ENCODE data around the gene PMPCA.
"Not testable (repeated sequence)": the region's sequence is repeated elsewhere in the genome, so short reads cannot be mapped to it uniquely, and the experiment has no call there.

The PMPCA gene

GRCh38 chr9:136405481-136405880 lies 5.0 kb upstream of the PMPCA start:
- TF ChIP-seq, protein P1, sequence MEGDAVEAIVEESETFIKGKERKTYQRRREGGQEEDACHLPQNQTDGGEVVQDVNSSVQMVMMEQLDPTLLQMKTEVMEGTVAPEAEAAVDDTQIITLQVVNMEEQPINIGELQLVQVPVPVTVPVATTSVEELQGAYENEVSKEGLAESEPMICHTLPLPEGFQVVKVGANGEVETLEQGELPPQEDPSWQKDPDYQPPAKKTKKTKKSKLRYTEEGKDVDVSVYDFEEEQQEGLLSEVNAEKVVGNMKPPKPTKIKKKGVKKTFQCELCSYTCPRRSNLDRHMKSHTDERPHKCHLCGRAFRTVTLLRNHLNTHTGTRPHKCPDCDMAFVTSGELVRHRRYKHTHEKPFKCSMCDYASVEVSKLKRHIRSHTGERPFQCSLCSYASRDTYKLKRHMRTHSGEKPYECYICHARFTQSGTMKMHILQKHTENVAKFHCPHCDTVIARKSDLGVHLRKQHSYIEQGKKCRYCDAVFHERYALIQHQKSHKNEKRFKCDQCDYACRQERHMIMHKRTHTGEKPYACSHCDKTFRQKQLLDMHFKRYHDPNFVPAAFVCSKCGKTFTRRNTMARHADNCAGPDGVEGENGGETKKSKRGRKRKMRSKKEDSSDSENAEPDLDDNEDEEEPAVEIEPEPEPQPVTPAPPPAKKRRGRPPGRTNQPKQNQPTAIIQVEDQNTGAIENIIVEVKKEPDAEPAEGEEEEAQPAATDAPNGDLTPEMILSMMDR (conservative IDR thresholded peaks at IDR 0.05; ENCODE audit: low read length): no peak
- no peak overlapping the region for H3K4me3 ChIP-seq (ENCODE audit: low read length)
- no peak for DNase-seq (ENCODE audit: low read depth)

DNA sequence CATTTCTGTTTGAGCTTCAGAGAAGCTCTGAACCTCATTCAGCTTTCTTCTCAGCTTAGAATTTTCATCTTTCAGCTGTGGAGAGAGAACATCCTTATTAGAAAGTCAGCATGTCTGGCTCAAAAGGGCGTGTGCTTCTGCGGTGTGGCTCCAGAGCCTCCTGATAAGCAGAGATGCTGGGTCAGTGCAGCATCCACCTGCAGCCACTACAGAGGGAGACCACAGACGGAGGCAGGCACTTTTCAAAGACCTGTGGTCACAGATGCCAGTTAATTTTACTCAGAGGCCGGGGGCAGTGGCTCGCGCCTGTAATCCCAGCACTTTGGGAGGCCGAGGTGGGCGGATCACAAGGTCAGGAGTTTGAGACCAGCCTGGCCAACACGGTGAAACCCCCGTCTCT lies 4.6 kb upstream of the PMPCA start:
- DNase-seq (ENCODE audit: low read depth); H3K4me3 ChIP-seq (ENCODE audit: low read length): not testable (repeated sequence)

GRCh38 chr9:136407061-136407460 lies 3.4 kb upstream of the PMPCA start:
- not testable (repeated sequence) for DNase-seq (ENCODE audit: low read depth); H3K4me3 ChIP-seq (ENCODE audit: low read length)

DNA sequence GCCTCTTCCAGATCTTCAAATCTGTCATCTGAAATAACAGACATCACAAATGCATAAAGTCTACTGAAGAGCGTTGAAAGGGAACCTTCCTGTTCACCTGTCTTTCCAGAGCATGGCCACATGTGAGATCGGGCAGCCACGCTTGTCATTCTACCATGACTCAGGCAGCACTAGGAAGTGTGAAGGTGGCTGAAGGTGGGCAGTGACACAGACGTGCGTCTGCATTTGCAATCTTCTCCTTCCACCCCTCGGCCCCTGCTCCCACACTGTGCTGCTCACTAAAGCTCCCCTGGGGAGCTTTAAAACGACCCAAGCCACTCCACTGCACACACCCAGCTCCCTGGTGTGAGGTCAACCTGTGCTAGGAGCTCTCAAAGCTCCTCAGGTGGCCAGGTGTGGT lies 2.5 kb upstream of the PMPCA start:
- H3K4me3 ChIP-seq (ENCODE audit: low read length): no peak overlapping the region
- no peak for DNase-seq (ENCODE audit: low read depth)
- TF ChIP-seq, protein P1 (conservative IDR thresholded peaks at IDR 0.05; ENCODE audit: low read length): no peak

GRCh38 chr9:136409557-136410455 lies 652 bp upstream of the PMPCA start:
- H3K4me3 ChIP-seq (ENCODE audit: low read length): peak overlapping the region; percentile 94
- TF ChIP-seq, protein P1 (conservative IDR thresholded peaks at IDR 0.05; ENCODE audit: low read length): 0 out of 2 replicates have a peak, but pooled peaks have one; percentile 0
- DNase-seq (ENCODE audit: low read depth): peak; percentile 31

GRCh38 chr9:136411378-136411777 lies 920 bp downstream of the PMPCA start:
- TF ChIP-seq, protein P1 (conservative IDR thresholded peaks at IDR 0.05; ENCODE audit: low read length): no peak
- peak overlapping the region; percentile 94 for H3K4me3 ChIP-seq (ENCODE audit: low read length)
- no peak for DNase-seq (ENCODE audit: low read depth)

DNA sequence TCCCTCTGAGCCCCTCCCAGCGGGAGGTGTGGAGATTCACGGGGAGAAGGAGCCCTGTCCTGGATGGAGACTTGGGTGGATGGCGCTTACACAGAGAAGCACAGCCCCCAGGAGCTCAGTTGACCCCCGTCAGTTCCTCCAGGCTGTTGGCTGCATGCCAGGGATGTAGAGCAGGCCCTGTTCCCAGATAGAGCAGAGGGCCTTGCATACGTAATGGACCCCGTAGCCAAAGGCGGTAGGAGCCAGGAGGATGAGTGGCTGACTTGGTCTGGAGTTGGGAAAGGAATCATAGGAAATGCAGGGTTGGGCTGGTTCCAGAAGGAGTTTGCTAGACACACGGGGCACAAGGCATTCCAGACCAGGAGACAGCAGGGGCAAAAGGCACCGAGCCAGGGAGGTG lies 2.5 kb downstream of the PMPCA start:
- DNase-seq (ENCODE audit: low read depth): no peak
- TF ChIP-seq, protein P1 (conservative IDR thresholded peaks at IDR 0.05; ENCODE audit: low read length): no peak
- no peak overlapping the region; the same call in 1 of the 2 replicates for H3K4me3 ChIP-seq (ENCODE audit: low read length)

DNA sequence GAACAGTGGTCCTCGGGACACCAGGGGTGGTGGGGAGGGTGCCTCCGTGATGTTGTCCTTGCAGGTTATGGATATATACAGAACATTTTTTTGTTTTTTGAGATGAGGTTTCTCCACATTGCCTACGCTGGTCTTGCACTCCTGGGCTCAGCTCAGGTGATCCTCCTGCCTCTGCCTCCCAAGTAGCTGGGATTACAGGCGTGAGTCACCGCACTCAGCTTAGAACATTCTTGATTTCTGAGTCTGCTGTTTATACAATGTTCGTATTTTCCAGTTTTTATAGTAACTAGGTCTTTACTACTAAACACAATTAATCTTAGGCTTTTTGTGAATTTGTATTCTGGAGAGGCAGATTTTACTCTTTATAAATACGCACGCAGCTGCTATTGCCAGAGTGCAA lies 6.0 kb downstream of the PMPCA start:
- TF ChIP-seq, protein P1 (conservative IDR thresholded peaks at IDR 0.05; ENCODE audit: low read length): no peak
- H3K4me3 ChIP-seq (ENCODE audit: low read length): no peak overlapping the region
- DNase-seq (ENCODE audit: low read depth): no peak

Measured in AG10803 (cell line).